K562 (cell line): ENCODE data around the gene GSTA3. TPM values are rescaled to one million over a fixed set of nuclear protein-coding genes. Genes with fewer than 3 reads are reported as not detected.
"Not testable (repeated sequence)": the region's sequence is repeated elsewhere in the genome, so short reads cannot be mapped to it uniquely, and the experiment has no call there.

ENCODE experiments used
- ATAC-seq: fragments of 200-7000 bp; cut with Tn5 transposase; 3 replicates; pipeline ENCODE4 v1.9.1; 2020; ENCODE audit warnings: moderate library complexity
- BruUV-seq: library from RNA; stranded (reverse); fragments of 400-500 nt; replicated peaks from 2 replicates; lab custom pipeline; 2021; lab: Mats Ljungman, UMichigan
- CTCF ChIA-PET: fragments of 300-600 bp; formaldehyde crosslinking; extraction: SDS; loops from one replicate; lab custom pipeline; 2021; ENCODE audit warnings: low intra/inter-chr PET ratio; lab: Yijun Ruan, JAX
- POLR2A ChIA-PET: fragments of 300-600, 350-650 bp; sonication (Branson Sonifier 250); formaldehyde crosslinking; extraction: SDS; loops from one replicate; lab custom pipeline; 2021; ENCODE audit warnings: antibody characterized with exemption, inconsistent platforms; lab: Yijun Ruan, JAX
- DNase-seq, 4 experiments: peaks; one replicate each; pipeline versions ENCODE4 v3.0.0 to v3.0.0-alpha.2; 2011 to 2018; ENCODE audit warnings: low spot score in 3 of 4, mixed read lengths in 3 of 4; ENCODE audit errors: extremely low read depth in 1 of 4
- FAIRE-seq: peaks from 2 replicates; lab custom pipeline; 2011; peaks lifted over from hg19 to GRCh38; lab: Jason Lieb, UNC
- H2AFZ ChIP-seq: 2 replicates; pipeline ENCODE4 v1.6.0; 2011; ENCODE audit warnings: low read depth, low read length, control low read depth, inconsistent platforms
- H3K27ac ChIP-seq: fragments of 200-600 bp; 3 replicates; pipeline ENCODE4 v1.8.0; 2011; ENCODE audit warnings: low read depth, mild to moderate bottlenecking, control low read depth, inconsistent platforms, low read length, moderate library complexity, mixed read lengths; ENCODE audit errors: extremely low read depth
- H3K27me3 ChIP-seq, 2 experiments: fragments of 300-600 bp in 1 of 2; 2 replicates in 1 of 2; 3 replicates in 1 of 2; pipeline versions ENCODE4 v1.6.0 to v1.8.0; 2011; ENCODE audit warnings: inconsistent platforms in 2 of 2, low read length in 2 of 2, mild to moderate bottlenecking in 1 of 2, mixed read lengths in 1 of 2, moderate library complexity in 1 of 2; ENCODE audit not compliant: control insufficient read depth in 2 of 2, insufficient read depth in 2 of 2
- H3K36me3 ChIP-seq: fragments of 300-600 bp; 3 replicates; pipeline ENCODE4 v1.8.0; 2011; ENCODE audit warnings: mild to moderate bottlenecking, low read length, inconsistent platforms; ENCODE audit not compliant: control insufficient read depth, insufficient read depth
- H3K4me1 ChIP-seq, 2 experiments: fragments of 200-600 bp in 1 of 2; replicated peaks in 1 of 2; 2 replicates in 1 of 2; 3 replicates in 1 of 2; pipeline versions ENCODE4 v1.5.1 to v1.8.0; 2011; ENCODE audit warnings: inconsistent platforms in 2 of 2, low read length in 2 of 2, mild to moderate bottlenecking in 1 of 2, mixed read lengths in 1 of 2, moderate library complexity in 1 of 2; ENCODE audit not compliant: control insufficient read depth in 2 of 2, insufficient read depth in 2 of 2
- H3K4me2 ChIP-seq: 2 replicates; pipeline ENCODE4 v1.6.1; 2011; ENCODE audit warnings: low read length, control low read depth, inconsistent platforms, mixed read lengths; ENCODE audit not compliant: insufficient read depth
- H3K4me3 ChIP-seq: fragments of 200-600 bp; sonication (generic), shearing (Covaris generic); 2 replicates; pipeline ENCODE4 v1.5.1; 2016; ENCODE audit warnings: control low read depth, inconsistent platforms
- H3K79me2 ChIP-seq: fragments of 200-600 bp; 3 replicates; pipeline ENCODE4 v1.8.0; 2011; ENCODE audit warnings: low read length, inconsistent platforms; ENCODE audit not compliant: control insufficient read depth, insufficient read depth
- H3K9ac ChIP-seq, 2 experiments: 2 replicates each; pipeline versions ENCODE4 v1.6.0 to v1.6.1; 2011; ENCODE audit warnings: low read depth in 2 of 2, low read length in 2 of 2, control low read depth in 1 of 2, inconsistent platforms in 1 of 2, mild to moderate bottlenecking in 1 of 2, mixed read lengths in 1 of 2; ENCODE audit not compliant: insufficient read depth in 1 of 2
- H3K9me1 ChIP-seq: one replicate; pipeline ENCODE4 v1.6.0; 2011; ENCODE audit warnings: inconsistent platforms, mild to moderate bottlenecking, low read length, moderate library complexity; ENCODE audit not compliant: control insufficient read depth, insufficient read depth
- H3K9me3 ChIP-seq: replicated peaks from 2 replicates; pipeline ENCODE4 v1.5.1; 2011; ENCODE audit warnings: low read depth, low read length, inconsistent platforms; ENCODE audit not compliant: control insufficient read depth, insufficient read depth
- H4K20me1 ChIP-seq: replicated peaks from 2 replicates; pipeline ENCODE4 v1.6.1; 2011; ENCODE audit warnings: low read length, inconsistent platforms, mixed read lengths; ENCODE audit not compliant: control insufficient read depth, insufficient read depth
- FOXA3 ChIP-seq, 2 experiments: fragments of 450-650 bp in 1 of 2; sonication (generic) in 1 of 2; formaldehyde crosslinking; IDR thresholded peaks in 1 of 2; conservative IDR thresholded peaks in 1 of 2; 2 replicates each; pipeline versions ENCODE4 v1.4.0 to v1.8.0; 2020 to 2022; ENCODE audit warnings: mild to moderate bottlenecking in 2 of 2, missing genetic modification reagents in 1 of 2
- HES1 ChIP-seq: fragments of 450-650 bp; IDR thresholded peaks from 2 replicates; pipeline ENCODE4 v1.6.1; 2016; ENCODE audit warnings: low read depth, mild to moderate bottlenecking, moderate library complexity
- RERE ChIP-seq: sonication (generic); formaldehyde crosslinking; IDR thresholded peaks from 2 replicates; pipeline ENCODE4 v1.8.0; 2023; ENCODE audit warnings: missing genetic modification reagents, mild to moderate bottlenecking, borderline replicate concordance
- THAP12 ChIP-seq: fragments of 250-450 bp; sonication (Bioruptor Pico); IDR thresholded peaks from 2 replicates; pipeline ENCODE4 v1.9.0; 2021; ENCODE audit warnings: mild to moderate bottlenecking, inconsistent platforms
- ZNF165 ChIP-seq: fragments of 250-450 bp; sonication (Bioruptor Pico); IDR thresholded peaks from 2 replicates; pipeline ENCODE4 v1.4.0; 2020; ENCODE audit warnings: borderline replicate concordance
- WGBS: fragments of 100-300 bp; shearing (Covaris generic); methylation state at CpG from one replicate; pipeline ENCODE4 v1.1.6; 2016; ENCODE audit warnings: low coverage, mixed read lengths; ENCODE audit not compliant: insufficient coverage; ENCODE audit errors: missing lambda C conversion rate; 5-methylcytosine and 5-hydroxymethylcytosine counted together
- in situ Hi-C: fragments of 300-500 bp; cut with MboI; formaldehyde crosslinking; loops from 4 replicates; pipeline ENCODE4 v1.15.0; 2018; ENCODE audit warnings: inconsistent platforms, mixed read lengths
- intact Hi-C: fragments of 100-400 bp; cut with micrococcal nuclease; formaldehyde crosslinking; loops from 2 replicates; pipeline ENCODE4 v1.14.2; 2022
- polyA plus RNA-seq, 8 experiments: library from polyadenylated mRNA; depleted of rRNA in 4 of 8; stranded (reverse) in 5 of 8; unstranded in 3 of 8; fragments of >200 nt; fragmentation: Nextera tagmentation in 2 of 8; fragmentation: Illumina TruSeq in 1 of 8; extraction: Ambion mirVana in 2 of 8; extraction: Trizol in 1 of 8; gene quantifications; 2 replicates each; pipeline versions ENCODE4 v1.2.1 to v1.2.3, GENCODE V29; 2011 to 2014; ENCODE audit warnings: inconsistent platforms in 1 of 8, missing spikeins in 1 of 8
- total RNA-seq, 7 experiments: library from RNA; depleted of rRNA in 6 of 7; stranded (reverse); fragments of >200 nt in 6 of 7; fragmentation: Illumina TruSeq in 2 of 7; extraction: Trizol in 2 of 7; gene quantifications; 2 replicates each; pipeline versions ENCODE4 v1.2.1 to v1.2.3, GENCODE V29; 2011 to 2021; ENCODE audit warnings: low replicate concordance in 1 of 7

GSTA3 gene
- total and polyA plus RNA-seq, 9 of the 15 experiments (the other 6 are each of a cell fraction or from before 2014, with no cell fraction given), result not detected

GRCh38 chr6:52918027-52918686 is 8.7 kb upstream of the GSTA3 start:
- DNase-seq, H3K4me3 ChIP-seq, H3K4me1 ChIP-seq, H4K20me1 ChIP-seq, FAIRE-seq, H3K79me2 ChIP-seq, H3K4me2 ChIP-seq, BruUV-seq, H3K9me1 ChIP-seq, POLR2A ChIA-PET, H3K36me3 ChIP-seq, CTCF ChIA-PET, H3K9me3 ChIP-seq, H3K27ac ChIP-seq, intact Hi-C loops, H3K9ac ChIP-seq, in situ Hi-C loops, ATAC-seq, H2AFZ ChIP-seq: not testable (repeated sequence)
- 5% methylated on average over 9 of the region's 9 CpGs for whole genome bisulfite sequencing
- peaks cover 15 to 24% of the 10 kb centered on the region in 2 experiments for H3K27me3 ChIP-seq

GRCh38 chr6:52914516-52914915 is 5.0 kb upstream of the GSTA3 start:
- Histone ChIP-seq H3K4me1 (no peaks in the 10 kb centered on the region), H3K4me2 (no peak overlapping the region), H3K27ac (no peak overlapping the region), H3K9me1 (no peaks in the 10 kb centered on the region), H3K36me3 (no peaks in the 10 kb centered on the region), H3K79me2 (no peaks in the 10 kb centered on the region), H4K20me1 (no peaks in the 10 kb centered on the region), H3K27me3 (peaks cover 0 to 7% of the 10 kb centered on the region in 2 experiments; a peak in 3 of 5 replicates), H2AFZ (no peak overlapping the region), H3K4me3 (no peak overlapping the region), H3K9me3 (no peaks in the 10 kb centered on the region), H3K9ac (no peak overlapping the region)
- ChIA-PET POLR2A (no interaction called here), CTCF (no interaction called here)
- BruUV-seq, result no TSS peak
- no peak for FAIRE-seq
- intact Hi-C loops (no loop called here), in situ Hi-C loops (no loop called here)
- DNase-seq, result no peak
- no peak for ATAC-seq
- TF ChIP-seq ZNF165 (CRISPR knock-in tag) (no peak), RERE (CRISPR knock-in tag) (no peak), HES1 (no peak), FOXA3 (CRISPR knock-in tag; conservative IDR thresholded peaks at IDR 0.05 in 1 of 2, IDR thresholded peaks at IDR 0.05 in 1 of 2) (no peak), THAP12 (CRISPR knock-in tag) (no peak)
